Dendritic cell treated with granulocyte-macrophage colony-stimulating factor and Interleukin-4, amounts not matched to agents 40 ng/mL and 50 ng/mL, for 4 days (primary cell): Measurements from ENCODE around the gene ABCG2.
A peak's percentile ranks its signal among the peaks of the same experiment; 100 is the strongest.
"Not testable (repeated sequence)": the region's sequence is repeated elsewhere in the genome, so short reads cannot be mapped to it uniquely, and the experiment has no call there.

Experiments used
- H3K27ac Mint-ChIP-seq: one replicate; pipeline ENCODE4 v1.8.0; 2022; ENCODE audit warnings: mild to moderate bottlenecking, mixed read lengths
- H3K27me3 Mint-ChIP-seq: one replicate; pipeline ENCODE4 v1.8.0; 2022; ENCODE audit warnings: mild to moderate bottlenecking, mixed read lengths
- H3K36me3 Mint-ChIP-seq: one replicate; pipeline ENCODE4 v1.8.0; 2022; ENCODE audit warnings: low read depth, mixed read lengths
- H3K4me1 Mint-ChIP-seq: one replicate; pipeline ENCODE4 v1.8.0; 2022; ENCODE audit warnings: low read depth, mixed read lengths
- H3K4me3 Mint-ChIP-seq: one replicate; pipeline ENCODE4 v1.8.0; 2022; ENCODE audit warnings: mild to moderate bottlenecking, moderate library complexity, mixed read lengths
- H3K9me3 Mint-ChIP-seq: one replicate; pipeline ENCODE4 v1.8.0; 2022; ENCODE audit warnings: mixed read lengths
- intact Hi-C: fragments of 100-400 bp; cut with micrococcal nuclease; formaldehyde crosslinking; loops from one replicate; pipeline ENCODE4 v1.15.0; 2022

The ABCG2 gene

DNA sequence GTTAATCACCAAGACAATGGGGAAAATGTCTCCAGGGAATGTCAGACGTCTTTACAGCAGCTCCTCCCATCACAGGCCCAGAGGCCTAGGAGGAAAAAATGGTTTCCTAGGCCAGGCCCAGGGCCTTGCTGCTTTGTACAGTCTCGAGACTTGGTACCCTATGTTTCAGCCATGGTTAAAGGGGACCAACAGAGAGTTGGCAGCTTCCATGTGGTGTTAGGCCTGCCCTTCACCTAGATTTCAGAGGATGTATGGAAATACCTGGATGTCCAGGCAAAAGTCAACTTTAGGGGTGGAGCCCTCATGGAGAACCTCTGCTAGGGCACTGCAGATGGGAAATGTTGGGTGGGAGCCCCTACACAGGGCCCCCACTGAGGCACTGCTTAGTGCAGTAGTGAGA is 38.5 kb downstream of the ABCG2 start:
- intact Hi-C loops = no loop called here
- Mint-ChIP-seq H3K4me3 (no peak overlapping the region), H3K27me3 (no peaks in the 10 kb centered on the region), H3K4me1 (no peaks in the 10 kb centered on the region), H3K36me3 (peaks cover 11% of the 10 kb centered on the region), H3K27ac (no peak overlapping the region), H3K9me3 (peaks cover 36% of the 10 kb centered on the region)

DNA sequence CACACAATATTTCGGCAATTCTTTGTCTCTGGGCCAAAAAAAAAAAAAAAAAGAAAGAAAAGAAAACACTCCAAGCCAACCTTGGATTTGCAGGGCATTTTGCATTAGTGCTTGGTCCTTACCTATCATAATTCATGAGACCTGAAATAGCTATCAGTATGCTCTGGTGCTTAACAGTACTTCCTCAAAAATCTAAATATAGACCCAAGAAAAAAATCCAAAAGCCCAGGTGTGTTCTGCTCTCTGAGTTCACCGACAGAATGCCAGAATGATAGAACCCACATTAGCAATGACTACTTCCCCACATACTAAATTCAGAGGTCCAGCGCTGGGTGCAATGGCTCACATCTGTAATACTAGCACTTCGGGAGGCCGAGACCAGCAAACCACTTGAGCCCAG is 42.9 kb downstream of the ABCG2 start:
- intact Hi-C loops = no loop called here
- peaks cover 11% of the 10 kb centered on the region for H3K36me3 Mint-ChIP-seq
- H3K4me1 Mint-ChIP-seq = no peaks in the 10 kb centered on the region
- no peak overlapping the region for H3K4me3 Mint-ChIP-seq
- no peaks in the 10 kb centered on the region for H3K27me3 Mint-ChIP-seq
- no peak overlapping the region for H3K27ac Mint-ChIP-seq
- peaks cover 19% of the 10 kb centered on the region for H3K9me3 Mint-ChIP-seq

DNA sequence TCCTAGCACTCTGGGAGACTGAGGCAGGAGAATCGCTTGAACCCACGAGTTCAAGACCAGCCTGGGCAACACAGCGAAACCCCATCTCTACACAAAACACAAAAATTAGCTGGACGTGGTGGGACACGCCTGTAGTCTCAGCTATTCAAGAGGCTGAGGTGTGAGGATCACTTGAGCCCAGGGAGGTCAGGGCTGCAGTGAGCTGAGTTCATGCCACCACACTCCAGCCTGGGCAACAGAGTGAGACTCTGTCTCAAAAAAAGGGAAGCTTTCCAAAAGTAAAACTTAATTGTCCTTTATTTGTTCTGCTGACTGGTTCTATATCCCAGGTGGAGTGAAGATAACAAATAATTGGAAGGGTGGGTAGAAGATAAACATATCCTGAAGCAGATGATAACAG is 45.6 kb downstream of the ABCG2 start:
- intact Hi-C loops = no loop called here
- H3K27me3 Mint-ChIP-seq = no peaks in the 10 kb centered on the region

DNA sequence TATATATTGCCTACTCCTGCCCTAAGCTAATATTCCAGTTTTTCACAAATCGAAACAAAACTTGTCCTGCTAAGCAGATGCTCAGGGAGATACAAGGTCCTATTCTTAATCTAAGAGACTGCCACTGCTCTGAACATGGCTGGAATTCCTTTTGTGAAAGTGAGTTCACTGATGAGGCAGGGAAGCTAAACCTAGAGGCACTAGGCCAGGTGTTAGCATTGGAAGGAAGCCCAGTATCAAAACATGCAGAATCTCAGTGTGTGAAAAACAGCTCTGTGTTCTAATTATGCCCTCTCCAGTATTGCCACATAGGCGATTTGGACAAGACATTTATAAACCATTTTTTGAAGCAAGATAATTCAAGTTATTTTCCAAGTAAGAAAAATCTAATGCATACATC is 47.6 kb downstream of the ABCG2 start:
- H3K4me1 Mint-ChIP-seq = peaks cover 23% of the 10 kb centered on the region
- no peaks in the 10 kb centered on the region for H3K9me3 Mint-ChIP-seq
- H3K27ac Mint-ChIP-seq = no peak overlapping the region
- H3K36me3 Mint-ChIP-seq = no peaks in the 10 kb centered on the region
- no peaks in the 10 kb centered on the region for H3K27me3 Mint-ChIP-seq
- intact Hi-C loops = no loop called here
- no peak overlapping the region for H3K4me3 Mint-ChIP-seq

More for the DNA sequence above, 45.6 kb downstream of the ABCG2 start:
- Mint-ChIP-seq H3K4me1 (peaks cover 5% of the 10 kb centered on the region), H3K27ac (no peak overlapping the region), H3K9me3 (no peaks in the 10 kb centered on the region), H3K36me3 (no peaks in the 10 kb centered on the region), H3K4me3 (no peak overlapping the region)

DNA sequence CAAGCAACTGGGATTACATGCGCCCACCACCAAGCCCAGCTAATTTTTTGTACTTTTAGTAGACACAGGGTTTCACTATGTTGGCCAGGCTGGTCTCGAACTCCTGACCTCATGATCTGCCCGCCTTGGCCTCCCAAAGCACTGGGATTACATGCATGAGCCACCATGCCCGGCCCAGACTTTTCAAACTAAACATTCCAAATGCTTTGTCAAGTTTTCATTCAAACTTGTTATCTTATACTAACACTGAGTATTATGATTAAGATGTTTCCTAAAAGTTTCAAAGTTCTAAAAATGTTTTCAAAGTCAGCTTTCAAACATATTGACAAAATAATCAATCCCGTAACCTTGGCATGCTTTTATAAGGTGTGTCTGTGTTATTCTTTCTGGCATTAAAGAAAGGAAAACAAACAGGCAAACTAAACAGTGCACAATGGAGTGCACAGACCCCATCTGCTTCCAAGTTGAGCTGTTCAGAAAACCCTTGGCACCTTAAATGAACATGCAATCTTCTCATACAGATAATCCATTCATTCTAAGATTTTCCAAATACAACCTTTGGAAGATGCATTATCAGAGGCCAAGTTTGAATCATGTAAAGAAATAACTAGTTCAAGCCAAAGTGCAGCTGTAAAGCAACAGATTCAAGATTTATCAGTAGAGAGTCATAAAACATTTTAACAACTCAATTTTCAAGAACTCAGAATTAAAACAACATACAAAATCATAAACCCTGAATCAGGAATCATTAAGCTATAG is 49.1 kb downstream of the ABCG2 start:
- peaks cover 27% of the 10 kb centered on the region for H3K4me1 Mint-ChIP-seq
- intact Hi-C loops = no loop called here
- no peak overlapping the region for H3K27ac Mint-ChIP-seq
- no peak overlapping the region for H3K4me3 Mint-ChIP-seq
- H3K9me3 Mint-ChIP-seq = no peaks in the 10 kb centered on the region
- no peaks in the 10 kb centered on the region for H3K27me3 Mint-ChIP-seq
- H3K36me3 Mint-ChIP-seq = no peaks in the 10 kb centered on the region

DNA sequence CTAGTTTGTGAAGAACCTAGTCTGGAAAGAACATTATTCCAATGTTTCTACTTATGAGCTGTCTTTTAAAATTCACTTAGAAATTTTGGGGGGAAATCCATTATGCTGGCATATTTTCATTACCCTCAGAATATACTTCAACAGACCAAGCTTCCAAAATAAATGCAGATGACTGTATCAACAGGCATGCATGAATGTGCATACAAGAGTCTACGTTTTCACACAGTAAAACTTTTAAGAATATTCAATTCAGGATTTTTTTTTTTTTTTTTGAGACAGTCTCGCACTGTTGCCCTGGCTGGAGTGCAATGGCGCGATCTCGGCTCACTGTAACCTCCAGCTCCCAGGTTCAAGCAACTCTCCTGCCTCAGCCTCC is 49.7 kb downstream of the ABCG2 start:
- intact Hi-C loops = no loop called here
- Mint-ChIP-seq H3K4me3 (no peak overlapping the region), H3K27me3 (no peaks in the 10 kb centered on the region), H3K9me3 (no peaks in the 10 kb centered on the region), H3K27ac (no peak overlapping the region), H3K36me3 (no peaks in the 10 kb centered on the region), H3K4me1 (peaks cover 27% of the 10 kb centered on the region)

DNA sequence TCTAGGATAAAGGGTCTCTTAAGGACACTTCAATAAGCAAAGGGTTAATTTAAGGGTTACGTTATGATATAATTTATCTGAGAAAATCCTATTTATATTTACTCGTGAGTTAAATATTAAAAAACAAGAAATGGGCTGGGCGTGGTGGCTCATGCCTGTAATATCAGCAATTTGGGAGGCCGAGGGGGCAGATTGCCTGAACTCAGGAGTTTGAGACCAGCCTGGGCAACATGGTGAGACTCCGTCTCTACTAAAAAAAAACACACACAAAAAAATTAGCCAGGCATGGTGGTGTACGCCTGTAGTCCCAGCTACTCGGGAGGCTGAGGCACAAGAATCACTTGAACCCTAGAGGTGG is 50.4 kb downstream of the ABCG2 start:
- Mint-ChIP-seq H3K4me1 (peaks cover 27% of the 10 kb centered on the region), H3K27ac (peak overlapping the region; percentile 37)
- H3K27me3 Mint-ChIP-seq, H3K9me3 Mint-ChIP-seq, intact Hi-C loops, H3K36me3 Mint-ChIP-seq, H3K4me3 Mint-ChIP-seq: not testable (repeated sequence)

DNA sequence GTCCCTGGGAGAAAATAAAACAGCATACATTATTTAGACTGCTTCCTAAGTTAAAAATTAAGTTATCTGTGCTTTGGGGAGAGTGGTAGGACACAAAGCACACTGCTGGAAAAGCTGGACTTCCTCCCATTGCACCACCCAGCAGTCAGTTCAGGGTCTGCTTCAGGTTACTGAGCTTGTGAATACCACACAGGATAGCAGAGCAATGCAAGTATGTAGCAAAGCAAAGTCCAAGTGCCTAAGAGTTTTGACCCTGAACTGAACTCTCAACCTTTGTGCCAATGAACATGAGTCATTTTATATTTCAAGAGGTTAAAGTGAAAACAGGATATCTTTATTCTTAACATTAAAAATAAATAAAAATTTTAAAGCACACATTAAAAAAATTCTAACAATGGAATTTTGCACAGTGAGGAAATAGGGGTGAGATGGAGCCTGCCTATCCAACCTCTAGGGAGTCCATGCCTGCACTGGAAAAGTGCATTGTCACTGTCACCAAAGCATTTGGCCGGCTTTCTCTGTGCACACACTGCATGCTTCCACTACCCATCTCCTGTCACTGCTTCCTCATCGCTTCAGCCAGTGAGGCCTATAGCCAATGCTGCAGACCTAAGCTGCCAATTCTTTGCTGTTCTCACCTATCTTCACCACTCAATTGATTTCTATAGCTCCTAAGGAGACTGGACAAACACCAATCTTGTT is 50.9 kb downstream of the ABCG2 start:
- no peak overlapping the region for H3K4me3 Mint-ChIP-seq
- H3K27ac Mint-ChIP-seq = peak overlapping the region; percentile 37
- intact Hi-C loops = no loop called here
- H3K9me3 Mint-ChIP-seq = no peaks in the 10 kb centered on the region
- peaks cover 27% of the 10 kb centered on the region for H3K4me1 Mint-ChIP-seq
- no peaks in the 10 kb centered on the region for H3K27me3 Mint-ChIP-seq
- no peaks in the 10 kb centered on the region for H3K36me3 Mint-ChIP-seq

DNA sequence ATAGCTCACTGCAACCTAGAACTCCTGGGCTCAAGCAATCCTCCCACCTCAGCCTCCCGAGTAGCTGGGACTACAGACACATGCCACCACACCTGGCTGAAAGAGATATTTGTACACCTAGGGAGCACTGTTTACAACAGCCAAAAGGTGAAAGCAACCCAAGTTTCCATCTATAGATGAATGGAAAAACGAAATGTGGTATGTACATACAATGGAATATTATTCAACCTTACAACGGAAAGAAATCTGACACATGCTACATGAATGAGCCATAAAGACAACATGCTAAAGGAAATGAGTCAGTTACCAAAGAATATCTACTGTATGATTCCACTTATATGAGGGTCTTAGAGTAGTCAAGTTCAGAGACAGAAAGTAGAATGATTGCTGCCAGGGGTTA is 52.2 kb downstream of the ABCG2 start:
- Mint-ChIP-seq H3K27ac (peak overlapping the region; percentile 66), H3K36me3 (no peaks in the 10 kb centered on the region)

DNA sequence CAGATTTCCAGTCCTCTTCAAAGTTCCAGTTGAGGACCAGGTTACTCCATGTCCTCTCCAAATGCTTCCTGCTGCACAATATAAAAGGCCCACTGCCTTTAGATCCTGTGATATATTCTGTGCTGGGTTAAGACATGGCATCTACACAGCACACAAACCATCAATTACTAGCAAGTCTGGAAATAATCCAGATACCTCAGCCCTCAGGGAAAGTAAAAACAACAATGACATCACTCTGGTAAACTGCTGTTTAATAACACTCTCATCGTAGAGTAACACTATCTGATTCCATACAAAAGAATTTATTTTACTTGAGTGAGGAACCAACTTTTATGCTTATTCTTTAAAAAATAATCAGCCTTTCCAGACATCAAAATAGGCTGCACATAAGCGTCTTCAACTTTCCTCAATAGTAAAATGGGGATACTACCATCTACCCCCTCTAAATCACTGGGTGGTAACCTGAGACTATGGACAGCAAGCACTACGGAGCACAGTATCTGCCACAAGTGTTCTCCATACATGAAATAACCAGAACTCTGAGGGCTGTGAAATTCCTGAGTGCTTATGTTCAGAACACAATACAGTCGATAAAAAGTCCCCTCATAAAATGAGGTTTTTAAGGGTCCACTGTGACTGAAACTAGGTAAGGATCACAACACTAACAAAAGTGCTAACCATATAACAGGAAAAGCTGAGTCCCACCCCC is 53.4 kb downstream of the ABCG2 start:
- no peaks in the 10 kb centered on the region for H3K9me3 Mint-ChIP-seq
- H3K4me1 Mint-ChIP-seq = peaks cover 41% of the 10 kb centered on the region
- no peak overlapping the region for H3K4me3 Mint-ChIP-seq
- intact Hi-C loops = loop anchor here (5.0 kb wide), 1 partner anchor 72 kb away; no protein-coding TSS in a partner anchor
- no peaks in the 10 kb centered on the region for H3K27me3 Mint-ChIP-seq
- no peaks in the 10 kb centered on the region for H3K36me3 Mint-ChIP-seq
- peak overlapping the region; percentile 66 for H3K27ac Mint-ChIP-seq

More for the DNA sequence above, 52.2 kb downstream of the ABCG2 start:
- intact Hi-C loops = no loop called here
- H3K27me3 Mint-ChIP-seq = no peaks in the 10 kb centered on the region
- no peaks in the 10 kb centered on the region for H3K9me3 Mint-ChIP-seq
- H3K4me3 Mint-ChIP-seq = no peak overlapping the region
- H3K4me1 Mint-ChIP-seq = peaks cover 34% of the 10 kb centered on the region

DNA sequence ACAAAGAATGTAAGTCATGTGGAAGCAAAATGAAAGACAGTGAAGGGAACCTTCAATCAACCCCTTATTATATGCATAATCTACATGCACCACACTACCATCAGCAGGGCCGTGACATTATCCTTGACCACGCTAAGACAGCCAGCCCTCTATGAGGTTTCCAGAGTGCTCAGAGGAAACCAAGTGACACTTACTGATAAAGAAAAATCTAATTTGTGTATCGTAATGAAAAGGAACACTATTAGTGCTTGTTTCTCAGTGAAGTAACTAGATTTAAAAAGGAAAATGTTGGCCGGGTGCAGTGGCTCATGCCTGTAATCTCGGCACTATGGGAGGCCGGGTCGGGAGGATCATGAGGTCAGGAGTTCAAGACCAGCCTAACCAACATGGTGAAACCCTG is 56.4 kb downstream of the ABCG2 start:
- Mint-ChIP-seq H3K4me3 (no peak overlapping the region), H3K4me1 (peaks cover 38% of the 10 kb centered on the region), H3K36me3 (no peaks in the 10 kb centered on the region), H3K9me3 (no peaks in the 10 kb centered on the region), H3K27ac (peak overlapping the region; percentile 90), H3K27me3 (peaks cover 4% of the 10 kb centered on the region)
- intact Hi-C loops = loop anchor here (5.0 kb wide), 1 partner anchor 75 kb away; no protein-coding TSS in a partner anchor

DNA sequence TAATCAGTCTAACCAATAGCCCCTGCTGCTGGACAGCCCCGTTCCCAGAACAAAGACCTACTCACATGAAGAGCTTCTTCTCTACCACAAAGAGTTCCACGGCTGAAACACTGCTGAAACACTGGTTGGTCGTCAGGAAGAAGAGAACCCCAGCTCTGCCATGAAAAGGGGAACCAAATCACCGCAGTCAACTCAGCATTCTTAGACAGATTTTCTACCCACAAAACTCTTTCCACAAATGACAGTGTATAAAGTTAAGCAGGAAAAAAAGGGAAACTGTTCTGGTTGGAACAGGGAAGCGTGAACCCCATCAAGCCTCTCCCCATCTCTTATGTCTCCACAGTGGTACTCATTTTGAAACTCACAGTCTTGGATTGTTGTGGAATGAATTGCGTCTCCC is 57.3 kb downstream of the ABCG2 start:
- peaks cover 4% of the 10 kb centered on the region for H3K27me3 Mint-ChIP-seq
- peak overlapping the region; percentile 90 for H3K27ac Mint-ChIP-seq
- H3K4me1 Mint-ChIP-seq = peaks cover 31% of the 10 kb centered on the region
- intact Hi-C loops = loop anchor here (5.0 kb wide), 1 partner anchor 76 kb away; no protein-coding TSS in a partner anchor
- H3K4me3 Mint-ChIP-seq = peak overlapping the region; percentile 60
- H3K36me3 Mint-ChIP-seq = no peaks in the 10 kb centered on the region
- H3K9me3 Mint-ChIP-seq = no peaks in the 10 kb centered on the region

DNA sequence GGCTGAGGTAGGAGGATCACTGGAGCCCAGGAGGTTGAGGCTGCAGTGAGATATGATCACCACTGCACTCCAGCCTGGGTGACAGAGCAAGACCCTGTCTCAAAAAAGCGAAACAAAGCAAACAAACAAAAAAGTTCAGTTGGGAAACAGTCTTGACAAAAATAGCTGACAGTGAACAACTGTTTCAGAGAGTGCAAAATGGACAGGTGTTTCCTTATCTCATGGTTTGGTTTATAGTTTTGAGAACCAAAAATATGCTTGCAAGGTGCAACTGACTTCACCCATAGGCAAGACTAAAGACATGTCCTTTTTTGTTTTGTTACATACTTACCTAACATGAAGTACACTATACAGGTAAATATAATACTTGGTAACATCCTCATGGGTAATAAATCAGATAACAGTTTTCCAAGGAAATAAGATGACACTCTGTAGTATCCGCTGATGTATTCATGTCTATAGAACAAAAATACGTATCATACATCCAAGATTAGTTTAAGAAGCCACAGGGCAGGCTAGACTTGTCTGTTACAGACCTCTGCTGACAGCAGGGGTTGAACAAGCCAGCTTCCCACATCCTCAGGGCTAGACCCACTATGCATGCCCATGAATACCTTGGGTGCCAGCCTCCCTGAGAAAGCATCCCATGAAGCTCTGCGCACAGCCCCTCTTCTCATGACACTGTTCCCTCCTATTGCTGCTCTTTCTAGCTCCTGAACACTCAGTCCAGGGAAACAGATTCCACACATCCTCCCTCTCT is 59.3 kb downstream of the ABCG2 start:
- H3K36me3 Mint-ChIP-seq = peaks cover 7% of the 10 kb centered on the region
- H3K27me3 Mint-ChIP-seq = peaks cover 4% of the 10 kb centered on the region
- H3K27ac Mint-ChIP-seq = peak overlapping the region; percentile 90
- no peaks in the 10 kb centered on the region for H3K9me3 Mint-ChIP-seq
- intact Hi-C loops = loop anchor here (10.0 kb wide), 1 partner anchor 56 kb away; the partner anchor contains the start of gene ABCG2
- peak overlapping the region; percentile 14 for H3K4me3 Mint-ChIP-seq
- H3K4me1 Mint-ChIP-seq = peaks cover 23% of the 10 kb centered on the region
